HEK293 (cell line): ENCODE measurements around the gene ASPRV1.

Source experiments
- GLI4 ChIP-seq: fragments of 450-650 bp; formaldehyde crosslinking; IDR thresholded peaks from 2 replicates; pipeline ENCODE4 v1.5.1; 2016; ENCODE audit warnings: missing biosample characterization, missing genetic modification characterization
- OSR2 ChIP-seq: fragments of 450-650 bp; formaldehyde crosslinking; IDR thresholded peaks from 2 replicates; pipeline ENCODE4 v1.5.1; 2016; ENCODE audit warnings: missing biosample characterization, missing genetic modification characterization
- RBAK ChIP-seq: fragments of 450-650 bp; formaldehyde crosslinking; IDR thresholded peaks from 2 replicates; pipeline ENCODE4 v1.5.1; 2016; ENCODE audit warnings: missing biosample characterization, missing genetic modification characterization
- REST ChIP-seq: fragments of 450-650 bp; formaldehyde crosslinking; IDR thresholded peaks from 2 replicates; pipeline ENCODE4 v1.5.1; 2016; ENCODE audit warnings: missing biosample characterization, missing genetic modification characterization
- YY1 ChIP-seq: fragments of 450-650 bp; formaldehyde crosslinking; IDR thresholded peaks from 2 replicates; pipeline ENCODE4 v1.5.1; 2018; ENCODE audit warnings: missing biosample characterization, missing genetic modification characterization
- ZBTB11 ChIP-seq: fragments of 450-650 bp; formaldehyde crosslinking; conservative IDR thresholded peaks from 2 replicates; pipeline ENCODE4 v1.5.1; 2016; ENCODE audit warnings: low read depth, missing biosample characterization, missing genetic modification characterization
- ZNF302 ChIP-seq: fragments of 450-650 bp; formaldehyde crosslinking; IDR thresholded peaks from 2 replicates; pipeline ENCODE4 v1.5.1; 2016; ENCODE audit warnings: missing biosample characterization, missing genetic modification characterization, low read depth
- ZNF324 ChIP-seq: fragments of 450-650 bp; formaldehyde crosslinking; IDR thresholded peaks from 2 replicates; pipeline ENCODE4 v1.5.1; 2016; ENCODE audit warnings: missing biosample characterization, missing genetic modification characterization
- ZSCAN5A ChIP-seq: fragments of 450-650 bp; formaldehyde crosslinking; IDR thresholded peaks from 2 replicates; pipeline ENCODE4 v1.5.1; 2016; ENCODE audit warnings: missing biosample characterization, missing genetic modification characterization
- TF ChIP-seq, protein P1 (sequence below): fragments of 450-650 bp; formaldehyde crosslinking; IDR thresholded peaks from 2 replicates; pipeline ENCODE4 v1.5.1; 2016; ENCODE audit warnings: missing biosample characterization, missing genetic modification characterization
- TF ChIP-seq, protein P2 (sequence below): fragments of 450-650 bp; formaldehyde crosslinking; conservative IDR thresholded peaks from 2 replicates; pipeline ENCODE4 v1.5.1; 2016; ENCODE audit warnings: low read depth, missing biosample characterization, missing genetic modification characterization
- TF ChIP-seq, protein P3 (sequence below): fragments of 450-650 bp; formaldehyde crosslinking; IDR thresholded peaks from 2 replicates; pipeline ENCODE4 v1.5.1; 2017; ENCODE audit warnings: missing biosample characterization, mild to moderate bottlenecking, missing genetic modification characterization, moderate library complexity

DNA sequence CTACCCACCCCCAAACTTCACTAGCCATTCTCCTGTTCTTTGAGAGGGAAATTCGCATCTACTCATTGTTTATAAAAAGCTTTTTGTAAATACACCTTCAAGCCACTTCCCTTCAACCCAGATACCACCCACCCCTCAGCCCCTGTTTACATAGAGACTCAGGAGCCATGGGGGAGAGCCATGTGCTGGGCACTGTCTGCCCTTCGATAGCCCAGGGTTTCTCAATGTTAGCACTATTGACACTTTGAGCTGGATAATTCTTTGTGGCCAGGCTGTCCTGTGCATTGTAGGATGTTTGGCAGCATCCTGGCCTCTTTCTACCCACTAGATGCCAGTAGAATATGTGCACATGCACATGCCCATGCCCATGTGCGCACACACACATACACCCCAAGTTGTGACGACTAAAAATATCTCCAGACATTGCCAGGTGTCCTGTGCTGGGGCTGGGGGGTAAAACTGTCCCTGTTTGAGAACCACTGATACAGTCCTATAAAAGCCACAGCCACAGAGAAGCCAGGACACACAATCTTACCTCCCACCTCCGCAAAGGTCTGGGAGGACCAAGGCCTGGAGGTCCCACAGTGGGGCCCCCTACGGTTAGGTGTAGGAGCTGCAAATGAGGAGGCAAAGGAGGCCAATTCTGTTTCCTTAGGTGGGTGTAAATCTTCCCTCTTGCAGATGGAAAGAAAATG lies 44.5 kb upstream of the ASPRV1 start:
- TF ChIP-seq RBAK (tag by site-specific recombination) (no peak), ZSCAN5A (tag by site-specific recombination) (no peak), ZNF302 (tag by site-specific recombination) (no peak), REST (tag by site-specific recombination) (no peak), ZBTB11 (tag by site-specific recombination) (no peak), GLI4 (tag by site-specific recombination) (no peak), YY1 (tag by site-specific recombination) (no peak), OSR2 (tag by site-specific recombination) (no peak), ZNF324 (tag by site-specific recombination) (no peak)
- TF ChIP-seq, protein P1, sequence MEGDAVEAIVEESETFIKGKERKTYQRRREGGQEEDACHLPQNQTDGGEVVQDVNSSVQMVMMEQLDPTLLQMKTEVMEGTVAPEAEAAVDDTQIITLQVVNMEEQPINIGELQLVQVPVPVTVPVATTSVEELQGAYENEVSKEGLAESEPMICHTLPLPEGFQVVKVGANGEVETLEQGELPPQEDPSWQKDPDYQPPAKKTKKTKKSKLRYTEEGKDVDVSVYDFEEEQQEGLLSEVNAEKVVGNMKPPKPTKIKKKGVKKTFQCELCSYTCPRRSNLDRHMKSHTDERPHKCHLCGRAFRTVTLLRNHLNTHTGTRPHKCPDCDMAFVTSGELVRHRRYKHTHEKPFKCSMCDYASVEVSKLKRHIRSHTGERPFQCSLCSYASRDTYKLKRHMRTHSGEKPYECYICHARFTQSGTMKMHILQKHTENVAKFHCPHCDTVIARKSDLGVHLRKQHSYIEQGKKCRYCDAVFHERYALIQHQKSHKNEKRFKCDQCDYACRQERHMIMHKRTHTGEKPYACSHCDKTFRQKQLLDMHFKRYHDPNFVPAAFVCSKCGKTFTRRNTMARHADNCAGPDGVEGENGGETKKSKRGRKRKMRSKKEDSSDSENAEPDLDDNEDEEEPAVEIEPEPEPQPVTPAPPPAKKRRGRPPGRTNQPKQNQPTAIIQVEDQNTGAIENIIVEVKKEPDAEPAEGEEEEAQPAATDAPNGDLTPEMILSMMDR: no peak
- TF ChIP-seq, protein P2, sequence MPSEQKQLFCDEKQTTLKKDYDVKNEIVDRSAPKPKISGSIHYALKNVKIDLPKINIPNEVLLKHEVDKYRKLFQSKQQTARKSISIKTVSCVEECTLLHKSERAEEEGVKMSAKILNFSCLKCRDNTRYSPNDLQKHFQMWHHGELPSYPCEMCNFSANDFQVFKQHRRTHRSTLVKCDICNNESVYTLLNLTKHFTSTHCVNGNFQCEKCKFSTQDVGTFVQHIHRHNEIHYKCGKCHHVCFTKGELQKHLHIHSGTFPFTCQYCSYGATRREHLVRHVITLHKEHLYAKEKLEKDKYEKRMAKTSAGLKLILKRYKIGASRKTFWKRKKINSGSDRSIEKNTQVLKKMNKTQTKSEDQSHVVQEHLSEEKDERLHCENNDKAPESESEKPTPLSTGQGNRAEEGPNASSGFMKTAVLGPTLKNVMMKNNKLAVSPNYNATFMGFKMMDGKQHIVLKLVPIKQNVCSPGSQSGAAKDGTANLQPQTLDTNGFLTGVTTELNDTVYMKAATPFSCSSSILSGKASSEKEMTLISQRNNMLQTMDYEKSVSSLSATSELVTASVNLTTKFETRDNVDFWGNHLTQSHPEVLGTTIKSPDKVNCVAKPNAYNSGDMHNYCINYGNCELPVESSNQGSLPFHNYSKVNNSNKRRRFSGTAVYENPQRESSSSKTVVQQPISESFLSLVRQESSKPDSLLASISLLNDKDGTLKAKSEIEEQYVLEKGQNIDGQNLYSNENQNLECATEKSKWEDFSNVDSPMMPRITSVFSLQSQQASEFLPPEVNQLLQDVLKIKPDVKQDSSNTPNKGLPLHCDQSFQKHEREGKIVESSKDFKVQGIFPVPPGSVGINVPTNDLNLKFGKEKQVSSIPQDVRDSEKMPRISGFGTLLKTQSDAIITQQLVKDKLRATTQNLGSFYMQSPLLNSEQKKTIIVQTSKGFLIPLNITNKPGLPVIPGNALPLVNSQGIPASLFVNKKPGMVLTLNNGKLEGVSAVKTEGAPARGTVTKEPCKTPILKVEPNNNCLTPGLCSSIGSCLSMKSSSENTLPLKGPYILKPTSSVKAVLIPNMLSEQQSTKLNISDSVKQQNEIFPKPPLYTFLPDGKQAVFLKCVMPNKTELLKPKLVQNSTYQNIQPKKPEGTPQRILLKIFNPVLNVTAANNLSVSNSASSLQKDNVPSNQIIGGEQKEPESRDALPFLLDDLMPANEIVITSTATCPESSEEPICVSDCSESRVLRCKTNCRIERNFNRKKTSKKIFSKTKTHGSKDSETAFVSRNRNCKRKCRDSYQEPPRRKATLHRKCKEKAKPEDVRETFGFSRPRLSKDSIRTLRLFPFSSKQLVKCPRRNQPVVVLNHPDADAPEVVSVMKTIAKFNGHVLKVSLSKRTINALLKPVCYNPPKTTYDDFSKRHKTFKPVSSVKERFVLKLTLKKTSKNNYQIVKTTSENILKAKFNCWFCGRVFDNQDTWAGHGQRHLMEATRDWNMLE (tag by site-specific recombination): no peak
- TF ChIP-seq, protein P3, sequence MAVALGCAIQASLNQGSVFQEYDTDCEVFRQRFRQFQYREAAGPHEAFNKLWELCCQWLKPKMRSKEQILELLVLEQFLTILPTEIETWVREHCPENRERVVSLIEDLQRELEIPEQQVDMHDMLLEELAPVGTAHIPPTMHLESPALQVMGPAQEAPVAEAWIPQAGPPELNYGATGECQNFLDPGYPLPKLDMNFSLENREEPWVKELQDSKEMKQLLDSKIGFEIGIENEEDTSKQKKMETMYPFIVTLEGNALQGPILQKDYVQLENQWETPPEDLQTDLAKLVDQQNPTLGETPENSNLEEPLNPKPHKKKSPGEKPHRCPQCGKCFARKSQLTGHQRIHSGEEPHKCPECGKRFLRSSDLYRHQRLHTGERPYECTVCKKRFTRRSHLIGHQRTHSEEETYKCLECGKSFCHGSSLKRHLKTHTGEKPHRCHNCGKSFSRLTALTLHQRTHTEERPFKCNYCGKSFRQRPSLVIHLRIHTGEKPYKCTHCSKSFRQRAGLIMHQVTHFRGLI (tag by site-specific recombination): no peak
